Activated gamma-delta T cell (primary cell): ENCODE measurements around the gene RIC1.
"Not testable (repeated sequence)": the region's sequence is repeated elsewhere in the genome, so short reads cannot be mapped to it uniquely, and the experiment has no call there.

ENCODE experiments used
- DNase-seq: peaks from one replicate; lab custom pipeline; 2025; lab: John Stamatoyannopoulos, UW

The RIC1 gene

GRCh38 chr9:5624655-5625054 is 4.3 kb upstream of the RIC1 start:
- no peak for DNase-seq

GRCh38 chr9:5626727-5627634 is 1.9 kb upstream of the RIC1 start:
- DNase-seq = no peak

- DNase-seq = not testable (repeated sequence)
These were observed 1.2 kb upstream of the RIC1 start for GRCh38 chr9:5627686-5628085.

GRCh38 chr9:5628183-5628529 is 751 bp upstream of the RIC1 start:
- no peak for DNase-seq

GRCh38 chr9:5629312-5630080 is 589 bp downstream of the RIC1 start:
- DNase-seq = peak; percentile 51

- no peak for DNase-seq
These were observed 1.2 kb downstream of the RIC1 start for GRCh38 chr9:5630081-5630507.

- DNase-seq = no peak
These were observed 2.1 kb downstream of the RIC1 start for GRCh38 chr9:5631026-5631425.

GRCh38 chr9:5632540-5632939 is 3.6 kb downstream of the RIC1 start:
- DNase-seq = no peak

GRCh38 chr9:5633243-5633642 is 4.3 kb downstream of the RIC1 start:
- no peak for DNase-seq

- DNase-seq = no peak
These were observed 6.5 kb downstream of the RIC1 start for GRCh38 chr9:5635390-5635789.

- no peak for DNase-seq
These were observed 10.9 kb downstream of the RIC1 start for GRCh38 chr9:5639816-5640215.

- no peak for DNase-seq
These were observed 13.3 kb downstream of the RIC1 start for GRCh38 chr9:5642170-5642569.

GRCh38 chr9:5643005-5643624 is 14.2 kb downstream of the RIC1 start:
- no peak for DNase-seq

GRCh38 chr9:5644501-5644900 is 15.6 kb downstream of the RIC1 start:
- no peak for DNase-seq

GRCh38 chr9:5646116-5646515 is 17.2 kb downstream of the RIC1 start:
- no peak for DNase-seq

GRCh38 chr9:5650356-5651105 is 21.6 kb downstream of the RIC1 start:
- no peak for DNase-seq

GRCh38 chr9:5651246-5651645 is 22.3 kb downstream of the RIC1 start:
- DNase-seq = no peak

GRCh38 chr9:5652821-5653220 is 23.9 kb downstream of the RIC1 start:
- DNase-seq = no peak

GRCh38 chr9:5662804-5663203 is 33.9 kb downstream of the RIC1 start:
- DNase-seq = not testable (repeated sequence)

- no peak for DNase-seq
These were observed 36.2 kb downstream of the RIC1 start for GRCh38 chr9:5665059-5665458.

GRCh38 chr9:5667391-5667790 is 38.5 kb downstream of the RIC1 start:
- DNase-seq = no peak

GRCh38 chr9:5670079-5670478 is 41.2 kb downstream of the RIC1 start:
- no peak for DNase-seq
